T-helper 1 cell treated with Interleukin-12 subunit alpha and Interleukin-12 subunit beta and Interleukin-4 antibody, amounts not matched to agents 30 μg/mL and 1 μg/mL, for 36 hours (primary cell): ENCODE measurements around the gene SLC15A4.
"Not testable (repeated sequence)": the region's sequence is repeated elsewhere in the genome, so short reads cannot be mapped to it uniquely, and the experiment has no call there.

Experiments
- H3K27ac Mint-ChIP-seq: one replicate; pipeline ENCODE4 v1.8.0; 2021; ENCODE audit warnings: mild to moderate bottlenecking, mixed read lengths
- H3K27me3 Mint-ChIP-seq: one replicate; pipeline ENCODE4 v1.8.0; 2021; ENCODE audit warnings: low read depth, mixed read lengths
- H3K36me3 Mint-ChIP-seq: one replicate; pipeline ENCODE4 v1.8.0; 2021; ENCODE audit warnings: low read depth, mixed read lengths
- H3K4me1 Mint-ChIP-seq: one replicate; pipeline ENCODE4 v1.8.0; 2021; ENCODE audit warnings: low read depth, mixed read lengths
- H3K4me3 Mint-ChIP-seq: one replicate; pipeline ENCODE4 v1.8.0; 2021; ENCODE audit warnings: mild to moderate bottlenecking, moderate library complexity, mixed read lengths
- H3K9me3 Mint-ChIP-seq: one replicate; pipeline ENCODE4 v1.8.0; 2021; ENCODE audit warnings: mixed read lengths

SLC15A4 gene

DNA sequence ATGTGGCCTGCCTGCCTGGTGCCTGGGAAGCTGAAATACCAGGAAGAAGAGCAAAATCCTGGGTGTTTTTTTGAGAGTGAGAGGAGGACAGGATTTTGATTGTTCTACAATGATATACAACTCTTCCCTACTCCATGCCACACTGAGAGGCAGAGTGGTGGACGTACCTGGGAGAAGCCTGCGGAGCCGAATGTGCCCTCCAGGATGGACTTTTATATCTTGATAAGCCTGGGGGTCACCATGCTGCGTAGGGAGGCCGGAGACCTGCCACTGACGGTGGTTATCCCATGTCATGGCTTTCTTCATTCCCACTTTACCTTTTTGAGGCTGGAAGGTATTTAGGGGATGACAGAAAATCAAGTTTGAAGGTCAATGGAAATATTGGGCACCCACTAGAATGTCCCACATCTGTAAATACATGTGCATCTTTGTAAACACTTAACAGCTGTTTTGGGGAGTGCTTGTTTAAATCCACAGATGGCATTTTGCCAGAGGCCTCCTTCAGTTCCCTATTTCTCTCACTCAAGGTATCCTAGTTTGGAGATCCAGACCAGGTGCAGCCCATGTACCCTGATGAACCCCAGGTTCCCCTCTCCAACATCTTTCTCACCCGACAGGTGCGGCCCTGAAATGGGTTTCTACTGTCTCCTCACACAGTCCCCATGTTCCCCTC lies 28.4 kb upstream of the SLC15A4 start:
- Mint-ChIP-seq H3K27me3 (peaks cover 34% of the 10 kb centered on the region), H3K9me3 (no peaks in the 10 kb centered on the region), H3K36me3 (no peaks in the 10 kb centered on the region), H3K27ac (no peak overlapping the region), H3K4me1 (no peaks in the 10 kb centered on the region), H3K4me3 (no peak overlapping the region)

DNA sequence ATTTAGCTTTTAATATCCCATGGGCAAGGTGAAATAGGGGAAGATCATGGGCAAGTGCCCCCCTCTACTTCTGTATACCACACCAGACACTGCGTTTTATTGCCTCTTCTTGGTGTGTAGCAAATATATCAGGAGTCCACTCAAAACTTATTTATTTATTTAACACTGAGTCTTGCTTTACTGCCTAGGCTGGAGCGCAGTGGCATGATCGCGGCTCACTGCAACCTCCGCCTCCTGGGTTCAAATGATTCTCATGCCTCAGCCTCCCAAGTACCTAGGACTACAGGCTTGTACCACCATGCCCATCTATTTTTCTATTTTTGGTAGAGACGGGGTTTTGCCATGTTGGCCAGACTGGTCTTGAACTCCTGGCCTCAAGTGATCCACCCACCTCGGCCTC lies 27.7 kb upstream of the SLC15A4 start:
- H3K27me3 Mint-ChIP-seq = peaks cover 34% of the 10 kb centered on the region
- not testable (repeated sequence) for H3K4me3 Mint-ChIP-seq

DNA sequence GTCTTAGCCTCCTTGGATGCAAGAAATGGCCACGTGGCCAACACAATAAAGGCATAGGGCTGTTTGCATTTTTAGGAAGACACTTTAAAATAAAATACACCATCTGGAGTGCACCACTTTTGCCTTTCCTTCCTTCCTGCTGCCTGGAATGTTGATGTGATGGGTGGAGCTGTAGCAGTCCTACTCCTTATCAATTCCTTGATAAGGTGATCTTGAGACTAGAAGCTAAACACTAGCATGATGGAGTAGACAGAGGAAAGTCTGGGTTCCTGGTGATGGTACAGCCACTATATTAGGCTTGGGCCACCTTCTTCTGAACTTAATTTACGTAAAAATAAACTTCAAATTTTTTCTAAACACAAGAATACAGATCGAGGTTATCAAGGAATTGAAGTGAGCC lies 26.6 kb upstream of the SLC15A4 start:
- Mint-ChIP-seq H3K36me3 (no peaks in the 10 kb centered on the region), H3K4me3 (no peak overlapping the region), H3K27ac (no peak overlapping the region), H3K9me3 (no peaks in the 10 kb centered on the region), H3K4me1 (no peaks in the 10 kb centered on the region), H3K27me3 (peaks cover 34% of the 10 kb centered on the region)

More for the DNA sequence above, 27.7 kb upstream of the SLC15A4 start:
- H3K36me3 Mint-ChIP-seq, H3K9me3 Mint-ChIP-seq, H3K27ac Mint-ChIP-seq, H3K4me1 Mint-ChIP-seq: not testable (repeated sequence)

DNA sequence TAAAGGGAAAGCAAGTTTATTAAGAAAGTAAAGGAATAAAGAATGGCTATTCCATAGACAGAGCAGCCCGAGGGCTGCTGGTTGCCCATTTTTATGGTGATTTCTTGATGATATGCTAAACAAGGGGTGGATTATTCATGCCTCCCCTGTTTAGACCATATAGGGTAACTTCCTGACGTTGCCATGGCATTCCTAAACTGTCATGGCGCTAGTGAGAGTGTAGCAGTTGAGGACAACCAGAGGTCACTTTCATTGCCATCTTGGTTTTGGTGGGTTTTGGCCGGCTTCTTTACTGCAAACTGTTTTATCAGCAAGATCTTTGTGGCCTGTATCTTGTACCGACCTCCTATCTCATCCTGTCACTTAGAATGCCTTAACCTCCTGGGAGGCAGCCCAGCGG lies 26.0 kb upstream of the SLC15A4 start:
- not testable (repeated sequence) for H3K9me3 Mint-ChIP-seq, H3K27ac Mint-ChIP-seq, H3K36me3 Mint-ChIP-seq, H3K4me3 Mint-ChIP-seq, H3K4me1 Mint-ChIP-seq
- H3K27me3 Mint-ChIP-seq = peaks cover 33% of the 10 kb centered on the region

DNA sequence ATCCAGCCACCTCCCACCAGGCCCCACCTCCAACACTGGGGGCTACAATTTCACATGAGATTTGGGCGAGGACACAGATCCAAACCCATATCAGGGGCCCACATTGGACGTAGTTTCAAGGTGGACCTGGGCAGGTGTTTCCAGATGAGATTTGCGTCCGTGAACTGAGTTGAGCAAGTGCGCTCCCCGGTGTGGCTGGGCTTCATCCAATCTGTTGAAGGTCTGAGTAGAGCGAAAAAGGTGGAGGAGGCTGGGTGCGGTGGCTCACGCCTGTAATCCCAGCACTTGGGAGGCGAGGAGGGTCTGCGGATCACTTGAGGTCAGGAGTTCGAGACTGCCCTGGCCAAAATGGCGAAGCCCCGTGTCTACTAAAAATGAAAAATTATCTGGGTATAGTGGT lies 24.6 kb upstream of the SLC15A4 start:
- Mint-ChIP-seq H3K27me3 (peaks cover 22% of the 10 kb centered on the region), H3K9me3 (no peaks in the 10 kb centered on the region), H3K4me1 (peaks cover under 1% of the 10 kb centered on the region), H3K27ac (no peak overlapping the region), H3K36me3 (peaks cover under 1% of the 10 kb centered on the region), H3K4me3 (no peak overlapping the region)

- H3K27ac Mint-ChIP-seq, H3K36me3 Mint-ChIP-seq, H3K4me1 Mint-ChIP-seq, H3K9me3 Mint-ChIP-seq, H3K4me3 Mint-ChIP-seq: not testable (repeated sequence)
- H3K27me3 Mint-ChIP-seq = peaks cover 12% of the 10 kb centered on the region
Measured at GRCh38 chr12:128846671-128847070, 22.9 kb upstream of the SLC15A4 start.

GRCh38 chr12:128844031-128844635 lies 20.4 kb upstream of the SLC15A4 start:
- no peak overlapping the region for H3K4me3 Mint-ChIP-seq
- H3K9me3 Mint-ChIP-seq = no peaks in the 10 kb centered on the region
- H3K36me3 Mint-ChIP-seq = peaks cover 1% of the 10 kb centered on the region
- H3K27me3 Mint-ChIP-seq = peaks cover 8% of the 10 kb centered on the region
- peaks cover 11% of the 10 kb centered on the region for H3K4me1 Mint-ChIP-seq
- no peak overlapping the region for H3K27ac Mint-ChIP-seq

DNA sequence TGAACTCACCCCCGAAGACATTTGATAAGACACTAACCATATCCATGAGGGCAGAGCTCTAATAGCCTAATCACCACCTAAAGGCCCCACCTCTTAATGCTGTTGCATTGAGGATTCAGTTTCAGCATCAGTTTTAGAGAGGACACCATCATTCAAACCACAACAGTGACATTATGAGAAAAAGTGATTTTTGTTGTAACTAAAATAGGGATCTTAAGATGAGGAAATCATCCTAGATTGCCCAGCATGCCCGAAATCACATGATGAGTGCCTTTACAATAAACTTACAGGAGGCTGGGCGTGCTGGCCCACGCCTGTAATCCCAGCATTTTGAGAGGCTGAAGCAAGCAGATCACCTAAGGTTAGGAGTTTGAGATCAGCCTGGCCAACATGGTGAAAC lies 19.8 kb upstream of the SLC15A4 start:
- no peak overlapping the region for H3K27ac Mint-ChIP-seq
- peaks cover 8% of the 10 kb centered on the region for H3K27me3 Mint-ChIP-seq
- H3K4me3 Mint-ChIP-seq = no peak overlapping the region
- peaks cover 11% of the 10 kb centered on the region for H3K4me1 Mint-ChIP-seq
- no peaks in the 10 kb centered on the region for H3K9me3 Mint-ChIP-seq
- H3K36me3 Mint-ChIP-seq = peaks cover 1% of the 10 kb centered on the region

- Mint-ChIP-seq H3K27ac (no peak overlapping the region), H3K4me3 (no peak overlapping the region), H3K27me3 (peaks cover 8% of the 10 kb centered on the region)
Measured at GRCh38 chr12:128842579-128842978, 18.8 kb upstream of the SLC15A4 start.

GRCh38 chr12:128840862-128841468 lies 17.2 kb upstream of the SLC15A4 start:
- H3K36me3 Mint-ChIP-seq = peaks cover 1% of the 10 kb centered on the region
- H3K9me3 Mint-ChIP-seq = no peaks in the 10 kb centered on the region
- no peak overlapping the region for H3K27ac Mint-ChIP-seq
- peaks cover 8% of the 10 kb centered on the region for H3K27me3 Mint-ChIP-seq
- no peak overlapping the region for H3K4me3 Mint-ChIP-seq
- H3K4me1 Mint-ChIP-seq = peaks cover 11% of the 10 kb centered on the region

More at GRCh38 chr12:128842579-128842978, 18.8 kb upstream of the SLC15A4 start:
- H3K9me3 Mint-ChIP-seq = no peaks in the 10 kb centered on the region
- H3K36me3 Mint-ChIP-seq = peaks cover 1% of the 10 kb centered on the region
- peaks cover 11% of the 10 kb centered on the region for H3K4me1 Mint-ChIP-seq

GRCh38 chr12:128839885-128840284 lies 16.1 kb upstream of the SLC15A4 start:
- peaks cover 11% of the 10 kb centered on the region for H3K4me1 Mint-ChIP-seq
- not testable (repeated sequence) for H3K4me3 Mint-ChIP-seq, H3K9me3 Mint-ChIP-seq, H3K36me3 Mint-ChIP-seq, H3K27ac Mint-ChIP-seq
- peaks cover 13% of the 10 kb centered on the region for H3K27me3 Mint-ChIP-seq

- H3K9me3 Mint-ChIP-seq = no peaks in the 10 kb centered on the region
- H3K4me1 Mint-ChIP-seq = peaks cover 21% of the 10 kb centered on the region
- H3K27me3 Mint-ChIP-seq = peaks cover 9% of the 10 kb centered on the region
- no peak overlapping the region for H3K4me3 Mint-ChIP-seq
- peaks cover 5% of the 10 kb centered on the region for H3K36me3 Mint-ChIP-seq
- H3K27ac Mint-ChIP-seq = no peak overlapping the region
Measured at GRCh38 chr12:128833418-128833817, 9.7 kb upstream of the SLC15A4 start.

- Mint-ChIP-seq H3K4me3 (peak overlapping the region; percentile 73), H3K9me3 (peaks cover 9% of the 10 kb centered on the region), H3K27ac (peak overlapping the region; percentile 86), H3K27me3 (peaks cover 9% of the 10 kb centered on the region), H3K36me3 (peaks cover 5% of the 10 kb centered on the region), H3K4me1 (peaks cover 23% of the 10 kb centered on the region)
Measured at GRCh38 chr12:128830505-128830893, 6.7 kb upstream of the SLC15A4 start.

GRCh38 chr12:128829861-128830504 lies 6.2 kb upstream of the SLC15A4 start:
- H3K27me3 Mint-ChIP-seq = peaks cover 4% of the 10 kb centered on the region
- peak overlapping the region; percentile 73 for H3K4me3 Mint-ChIP-seq
- peaks cover 5% of the 10 kb centered on the region for H3K36me3 Mint-ChIP-seq
- H3K27ac Mint-ChIP-seq = peak overlapping the region; percentile 86
- H3K4me1 Mint-ChIP-seq = peaks cover 25% of the 10 kb centered on the region
- peaks cover 9% of the 10 kb centered on the region for H3K9me3 Mint-ChIP-seq

DNA sequence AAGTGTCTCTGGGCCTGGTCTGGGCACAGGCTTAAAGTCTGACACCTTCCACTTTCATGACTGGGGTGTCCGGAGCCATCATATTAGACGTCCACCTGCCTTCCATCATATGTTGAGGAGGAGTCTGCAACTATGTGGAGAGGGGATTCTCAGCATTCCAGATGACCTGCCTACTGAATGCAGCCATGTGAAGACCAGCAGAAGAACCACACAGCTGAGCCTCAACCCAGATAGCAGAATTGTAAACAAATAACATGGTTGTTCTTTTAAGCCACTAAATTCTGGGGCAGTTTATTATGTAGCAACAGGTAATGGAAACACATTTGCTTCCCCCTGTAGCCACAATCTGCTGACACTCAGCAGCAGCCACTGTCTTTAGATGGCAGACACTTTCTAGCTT lies 4.0 kb upstream of the SLC15A4 start:
- H3K4me3 Mint-ChIP-seq = no peak overlapping the region
- peaks cover 30% of the 10 kb centered on the region for H3K4me1 Mint-ChIP-seq
- H3K36me3 Mint-ChIP-seq = peaks cover 5% of the 10 kb centered on the region
- H3K27ac Mint-ChIP-seq = no peak overlapping the region
- H3K9me3 Mint-ChIP-seq = peaks cover 9% of the 10 kb centered on the region
- H3K27me3 Mint-ChIP-seq = no peaks in the 10 kb centered on the region
